GM12875 (cell line): ENCODE results near the gene NAPG.
"Not testable (repeated sequence)": the region's sequence is repeated elsewhere in the genome, so short reads cannot be mapped to it uniquely, and the experiment has no call there.

Experiments
- H3K4me3 ChIP-seq: one replicate; pipeline ENCODE4 v1.5.1; 2011; ENCODE audit warnings: low read depth, low read length, control low read depth
- TF ChIP-seq, protein P1 (sequence below): IDR thresholded peaks from 2 replicates; pipeline ENCODE4 v1.5.1; 2011; ENCODE audit warnings: low read depth, mild to moderate bottlenecking, control low read depth, inconsistent platforms, low read length, moderate library complexity, borderline replicate concordance; ENCODE audit not compliant: insufficient read depth

Gene NAPG

DNA sequence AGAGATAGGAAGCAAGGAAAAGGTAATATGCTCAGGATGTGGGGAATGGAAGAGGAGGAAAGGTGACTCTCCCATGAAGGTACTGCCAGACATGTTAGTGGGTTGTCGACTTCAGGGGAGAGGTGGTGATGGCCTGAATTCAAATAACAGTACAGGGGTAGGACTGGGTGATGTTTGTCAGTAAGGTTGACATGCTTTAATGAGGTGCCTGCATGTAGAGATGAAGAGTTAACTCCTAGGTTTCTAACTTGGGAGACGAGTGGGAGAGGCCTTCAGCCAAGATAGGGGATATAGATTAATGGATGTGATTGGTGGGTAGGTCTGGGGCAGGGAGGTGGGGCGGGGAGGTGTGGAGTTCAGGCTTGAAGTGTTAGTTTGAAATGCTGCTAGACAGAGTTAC is 2.6 kb downstream of the NAPG start:
- TF ChIP-seq, protein P1, sequence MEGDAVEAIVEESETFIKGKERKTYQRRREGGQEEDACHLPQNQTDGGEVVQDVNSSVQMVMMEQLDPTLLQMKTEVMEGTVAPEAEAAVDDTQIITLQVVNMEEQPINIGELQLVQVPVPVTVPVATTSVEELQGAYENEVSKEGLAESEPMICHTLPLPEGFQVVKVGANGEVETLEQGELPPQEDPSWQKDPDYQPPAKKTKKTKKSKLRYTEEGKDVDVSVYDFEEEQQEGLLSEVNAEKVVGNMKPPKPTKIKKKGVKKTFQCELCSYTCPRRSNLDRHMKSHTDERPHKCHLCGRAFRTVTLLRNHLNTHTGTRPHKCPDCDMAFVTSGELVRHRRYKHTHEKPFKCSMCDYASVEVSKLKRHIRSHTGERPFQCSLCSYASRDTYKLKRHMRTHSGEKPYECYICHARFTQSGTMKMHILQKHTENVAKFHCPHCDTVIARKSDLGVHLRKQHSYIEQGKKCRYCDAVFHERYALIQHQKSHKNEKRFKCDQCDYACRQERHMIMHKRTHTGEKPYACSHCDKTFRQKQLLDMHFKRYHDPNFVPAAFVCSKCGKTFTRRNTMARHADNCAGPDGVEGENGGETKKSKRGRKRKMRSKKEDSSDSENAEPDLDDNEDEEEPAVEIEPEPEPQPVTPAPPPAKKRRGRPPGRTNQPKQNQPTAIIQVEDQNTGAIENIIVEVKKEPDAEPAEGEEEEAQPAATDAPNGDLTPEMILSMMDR: no peak

DNA sequence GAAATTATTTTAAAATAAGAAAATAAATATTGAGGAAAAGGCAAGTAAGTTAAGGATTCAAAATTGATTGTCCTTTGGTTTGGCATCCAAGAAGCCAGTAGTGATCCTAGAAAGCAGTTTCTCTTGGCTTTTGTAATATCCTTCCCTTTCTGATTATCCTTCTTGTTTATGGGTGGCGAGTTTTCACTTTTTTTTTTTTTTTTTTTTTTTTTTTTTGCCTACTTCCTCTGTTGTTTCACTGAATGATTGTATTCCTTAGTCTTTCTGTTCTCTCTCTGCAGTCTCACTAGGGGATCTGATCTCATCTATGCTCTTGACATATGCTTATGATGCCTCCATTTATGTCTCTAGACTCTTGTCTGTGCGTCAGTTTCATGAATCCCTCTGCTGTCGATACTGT is 4.2 kb downstream of the NAPG start:
- TF ChIP-seq, protein P1: no peak
- H3K4me3 ChIP-seq: no peak overlapping the region

More for the DNA sequence above, 2.6 kb downstream of the NAPG start:
- no peak overlapping the region for H3K4me3 ChIP-seq

DNA sequence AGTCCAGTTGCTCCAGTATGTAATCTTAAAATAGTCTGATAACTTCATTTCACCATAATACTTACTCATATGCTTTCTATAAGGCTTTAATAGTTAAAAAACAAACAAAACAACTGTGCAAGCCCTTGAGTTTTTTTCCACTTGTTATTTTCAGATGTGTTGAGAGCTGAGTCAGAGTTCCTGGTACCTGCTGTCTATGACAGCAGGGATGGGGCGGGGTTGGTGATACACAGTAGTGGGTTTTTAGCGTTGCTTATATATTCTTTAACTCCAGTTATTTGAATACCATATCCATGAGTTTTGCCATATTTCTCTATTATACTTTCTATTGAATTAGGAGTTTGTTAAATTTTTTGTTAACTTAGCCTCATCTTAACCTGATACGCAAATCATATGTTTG is 5.0 kb downstream of the NAPG start:
- H3K4me3 ChIP-seq: no peak overlapping the region
- TF ChIP-seq, protein P1: no peak

DNA sequence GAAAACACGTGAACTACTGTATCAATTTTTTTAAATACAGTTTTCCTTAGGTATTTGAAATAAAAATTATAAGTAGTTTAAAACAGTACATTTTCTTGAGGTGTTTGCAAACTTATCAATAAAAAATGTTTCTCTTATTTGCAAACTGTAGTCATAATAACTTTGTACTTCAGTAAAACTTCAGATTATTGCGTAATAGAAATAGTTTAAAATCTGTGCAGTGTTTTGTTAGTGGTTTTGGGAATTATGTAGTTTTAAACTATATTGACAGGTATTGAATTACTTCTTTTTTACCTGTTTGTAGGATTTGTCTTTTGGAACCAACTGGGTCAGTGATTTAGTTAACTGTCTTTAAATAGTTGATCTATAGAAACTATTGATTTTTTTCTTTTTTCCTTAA is 7.3 kb downstream of the NAPG start:
- TF ChIP-seq, protein P1: no peak

DNA sequence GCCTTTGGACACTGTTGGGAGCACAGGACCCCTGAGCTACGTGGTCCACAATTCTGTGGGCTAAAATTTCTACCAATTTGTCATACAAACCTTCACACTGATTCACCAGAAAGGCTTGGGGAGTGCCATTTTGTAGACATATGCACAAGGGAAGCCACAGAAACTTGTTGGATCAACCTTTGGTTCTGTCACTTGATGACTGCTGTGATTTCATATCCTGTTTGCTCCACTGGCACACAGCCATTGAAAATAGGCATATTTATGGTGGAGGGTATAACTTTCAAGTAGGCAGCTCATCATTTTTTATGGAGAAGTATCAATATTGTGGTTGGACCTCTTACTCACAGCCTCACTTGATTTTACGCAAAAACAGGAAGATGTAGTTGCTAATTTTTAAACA is 10.5 kb downstream of the NAPG start:
- TF ChIP-seq, protein P1: no peak
- no peak overlapping the region for H3K4me3 ChIP-seq

More for the DNA sequence above, 7.3 kb downstream of the NAPG start:
- H3K4me3 ChIP-seq: no peak overlapping the region

DNA sequence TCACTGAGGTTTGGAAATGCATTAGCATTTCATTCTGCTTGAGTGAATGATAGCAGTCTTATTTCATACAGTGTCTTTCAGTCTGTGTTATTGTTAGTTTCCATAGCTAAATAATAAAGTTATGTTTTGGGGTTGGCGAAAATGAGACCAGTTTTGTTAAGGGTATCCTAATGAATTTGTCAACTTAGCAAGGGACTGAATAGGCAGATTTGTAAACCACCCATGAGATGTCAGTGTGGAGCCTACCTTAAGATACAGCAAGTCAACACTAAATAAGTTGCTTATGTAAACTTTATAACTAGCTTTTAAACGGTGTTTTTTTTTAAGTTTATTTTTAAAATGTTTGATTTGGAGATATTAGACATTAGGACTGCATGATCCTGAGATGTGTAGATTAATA is 11.9 kb downstream of the NAPG start:
- no peak overlapping the region for H3K4me3 ChIP-seq
- TF ChIP-seq, protein P1: no peak

DNA sequence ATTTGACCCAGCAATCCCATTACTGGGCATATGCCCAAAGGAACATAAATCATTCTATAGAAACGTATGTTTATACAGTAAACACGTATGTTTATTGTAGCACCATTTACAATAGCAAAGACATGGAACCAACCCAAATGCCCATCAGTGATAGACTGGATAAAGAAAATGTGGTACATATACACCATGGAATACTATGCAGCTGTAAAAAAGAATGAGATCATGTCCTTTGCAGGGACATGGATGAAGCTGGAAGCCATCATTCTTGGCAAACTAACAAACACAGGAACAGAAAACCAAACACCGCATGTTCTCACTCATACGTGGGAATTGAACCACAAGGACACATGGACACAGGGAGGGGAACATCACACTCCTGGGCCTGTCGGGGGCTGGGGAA is 13.3 kb downstream of the NAPG start:
- H3K4me3 ChIP-seq: not testable (repeated sequence)

DNA sequence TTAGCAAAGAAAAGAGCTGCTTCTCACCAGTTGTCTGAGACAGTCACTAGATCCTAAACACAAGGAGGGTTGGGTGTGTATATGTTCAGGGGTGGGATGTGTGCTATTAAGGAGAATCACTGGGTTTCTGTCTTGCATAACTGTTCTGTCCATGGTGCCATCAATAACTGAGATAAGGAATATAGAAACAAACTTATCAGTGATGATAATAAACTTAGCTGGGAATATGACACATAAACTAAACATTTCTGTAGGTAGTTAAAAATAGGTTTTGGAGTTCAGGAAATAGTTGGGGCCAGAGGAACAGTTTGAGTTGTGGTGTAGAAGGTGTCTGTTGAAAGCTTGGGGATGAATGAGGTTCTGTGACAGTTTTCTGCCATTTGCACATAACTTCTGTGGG is 17.4 kb downstream of the NAPG start:
- no peak overlapping the region for H3K4me3 ChIP-seq
- TF ChIP-seq, protein P1: no peak
